SK-N-SH (cell line): Measurements from ENCODE around the gene KCNJ11. TPM values are rescaled to one million over a fixed set of nuclear protein-coding genes. Genes with fewer than 3 reads are reported as not detected.

Experiments
- CTCF ChIA-PET: fragments of 300-600, 350-600 bp; formaldehyde crosslinking; extraction: SDS; loops from one replicate; lab custom pipeline; 2021; lab: Yijun Ruan, JAX
- POLR2A ChIA-PET: fragments of 350-600 bp; sonication (Branson Sonifier 250); formaldehyde crosslinking; extraction: SDS; loops from one replicate; lab custom pipeline; 2020; ENCODE audit warnings: antibody characterized with exemption, inconsistent platforms; lab: Yijun Ruan, JAX
- DNase-seq: peaks from one replicate; pipeline ENCODE4 v3.0.0; 2012
- H2AFZ ChIP-seq: fragments of 200-600 bp; sonication (generic); 2 replicates; pipeline ENCODE4 v1.8.1; 2016; ENCODE audit warnings: antibody characterized with exemption, mild to moderate bottlenecking, low read depth
- H3F3A ChIP-seq: fragments of 200-600 bp; sonication (generic); replicated peaks from 2 replicates; pipeline ENCODE3; 2016; ENCODE audit warnings: antibody characterized with exemption, mild to moderate bottlenecking; ENCODE audit not compliant: insufficient read depth
- H3K27ac ChIP-seq, 2 experiments: fragments of 200-500 bp in 1 of 2; fragments of 200-600 bp in 1 of 2; sonication (Bioruptor generic) in 1 of 2; sonication (generic), shearing (Covaris generic) in 1 of 2; 2 replicates each; pipeline versions ENCODE4 v1.5.1 to v1.6.1; 2014 to 2016; ENCODE audit warnings: low read depth in 2 of 2, inconsistent platforms in 1 of 2, low read length in 1 of 2, mild to moderate bottlenecking in 1 of 2, mixed read lengths in 1 of 2
- H3K27me3 ChIP-seq: fragments of 200-600 bp; sonication (generic), shearing (Covaris generic); 2 replicates; pipeline ENCODE4 v1.6.1; 2016; ENCODE audit warnings: mixed run types; ENCODE audit not compliant: insufficient read depth
- H3K36me3 ChIP-seq, 2 experiments: fragments of 200-500 bp in 1 of 2; fragments of 200-600 bp in 1 of 2; sonication (Bioruptor generic) in 1 of 2; sonication (generic) in 1 of 2; replicated peaks in 1 of 2; 2 replicates each; pipeline versions ENCODE3 to v1.5.1; 2014 to 2016; ENCODE audit warnings: low read length in 1 of 2, mild to moderate bottlenecking in 1 of 2; ENCODE audit not compliant: insufficient read depth in 2 of 2, control insufficient read depth in 1 of 2
- H3K4me1 ChIP-seq, 2 experiments: fragments of 200-500 bp in 1 of 2; fragments of 200-600 bp in 1 of 2; sonication (Bioruptor generic) in 1 of 2; sonication (generic), shearing (Covaris generic) in 1 of 2; 2 replicates each; pipeline versions ENCODE4 v1.5.1 to v1.6.1; 2014 to 2016; ENCODE audit warnings: low read depth in 1 of 2, low read length in 1 of 2, mixed run types in 1 of 2; ENCODE audit not compliant: insufficient read depth in 2 of 2, control insufficient read depth in 1 of 2
- H3K4me2 ChIP-seq: fragments of 200-600 bp; sonication (generic), shearing (Covaris generic); 2 replicates; pipeline ENCODE4 v1.6.1; 2017; ENCODE audit warnings: mixed run types
- H3K4me3 ChIP-seq, 2 experiments: fragments of 200-500 bp in 1 of 2; fragments of 200-600 bp in 1 of 2; sonication (Bioruptor generic) in 1 of 2; sonication (generic), shearing (Covaris generic) in 1 of 2; 2 replicates each; pipeline versions ENCODE4 v1.5.1 to v1.8.1; 2014 to 2016; ENCODE audit warnings: low read depth in 2 of 2, inconsistent platforms in 1 of 2, low read length in 1 of 2, mild to moderate bottlenecking in 1 of 2, mixed read lengths in 1 of 2, moderate library complexity in 1 of 2
- H3K79me2 ChIP-seq: fragments of 200-600 bp; sonication (generic); 2 replicates; pipeline ENCODE4 v1.8.1; 2017; ENCODE audit warnings: mild to moderate bottlenecking; ENCODE audit not compliant: insufficient read depth
- H3K9ac ChIP-seq: fragments of 200-600 bp; sonication (generic); 2 replicates; pipeline ENCODE4 v1.6.1; 2017; ENCODE audit warnings: mixed run types
- H3K9me2 ChIP-seq: fragments of 200-600 bp; sonication (generic); 2 replicates; pipeline ENCODE4 v1.6.1; 2017; ENCODE audit warnings: mixed run types
- H3K9me3 ChIP-seq: fragments of 200-600 bp; sonication (generic); 2 replicates; pipeline ENCODE4 v1.6.1; 2017; ENCODE audit warnings: mixed run types, mild to moderate bottlenecking, moderate library complexity
- H4K20me1 ChIP-seq: fragments of 200-600 bp; sonication (generic); 2 replicates; pipeline ENCODE4 v1.6.1; 2017; ENCODE audit warnings: mild to moderate bottlenecking, mixed run types; ENCODE audit not compliant: insufficient read depth
- ELF1 ChIP-seq: IDR thresholded peaks from 2 replicates; pipeline ENCODE4 v1.4.0; 2012
- EP300 ChIP-seq, 2 experiments: IDR thresholded peaks; 2 replicates each; pipeline versions ENCODE4 v1.4.0 to v1.6.1; 2012; ENCODE audit warnings: borderline replicate concordance in 1 of 2, low read depth in 1 of 2, low read length in 1 of 2
- GABPA ChIP-seq: IDR thresholded peaks from 2 replicates; pipeline ENCODE4 v1.4.0; 2012; ENCODE audit warnings: low read depth, mild to moderate bottlenecking
- MAX ChIP-seq: IDR thresholded peaks from 2 replicates; pipeline ENCODE4 v1.4.0; 2012; ENCODE audit warnings: low read depth
- MXI1 ChIP-seq: IDR thresholded peaks from 2 replicates; pipeline ENCODE4 v1.6.1; 2012; ENCODE audit warnings: mild to moderate bottlenecking, low read depth, low read length, improper control_type of control experiment
- NFIC ChIP-seq: IDR thresholded peaks from 2 replicates; pipeline ENCODE4 v1.4.0; 2012; ENCODE audit warnings: borderline replicate concordance
- RFX5 ChIP-seq: IDR thresholded peaks from 2 replicates; pipeline ENCODE4 v1.6.1; 2012; ENCODE audit warnings: mild to moderate bottlenecking, improper control_type of control experiment, low read length
- SIN3A ChIP-seq: IDR thresholded peaks from 2 replicates; pipeline ENCODE4 v1.6.1; 2012; ENCODE audit warnings: low read depth, mild to moderate bottlenecking, low read length, moderate library complexity, borderline replicate concordance
- SMC3 ChIP-seq: IDR thresholded peaks from 2 replicates; pipeline ENCODE4 v1.6.1; 2012; ENCODE audit warnings: low read depth, low read length, improper control_type of control experiment
- TAF1 ChIP-seq: IDR thresholded peaks from 2 replicates; pipeline ENCODE4 v1.6.1; 2012; ENCODE audit warnings: low read depth, mild to moderate bottlenecking, low read length, moderate library complexity, borderline replicate concordance
- TCF12 ChIP-seq: IDR thresholded peaks from 2 replicates; pipeline ENCODE4 v1.4.0; 2012
- YY1 ChIP-seq: IDR thresholded peaks from 2 replicates; pipeline ENCODE4 v1.4.0; 2012; ENCODE audit warnings: low read depth, mild to moderate bottlenecking
- WGBS: methylation state at CpG from one replicate; pipeline ENCODE4 v1.1.6; 2017; ENCODE audit warnings: low lambda C conversion rate; 5-methylcytosine and 5-hydroxymethylcytosine counted together
- polyA plus RNA-seq, 3 experiments: library from polyadenylated mRNA; depleted of rRNA; stranded (reverse); fragments of >200 nt; gene quantifications; 2 replicates each; pipeline ENCODE4 v1.2.3, GENCODE V29; 2012
- TF ChIP-seq, protein P1 (sequence below): IDR thresholded peaks from 2 replicates; pipeline ENCODE4 v1.4.0; 2012; ENCODE audit warnings: low read depth, borderline replicate concordance
- TF ChIP-seq, protein P2 (sequence below): IDR thresholded peaks from 2 replicates; pipeline ENCODE4 v1.6.1; 2012; ENCODE audit warnings: mild to moderate bottlenecking, low read depth, low read length, moderate library complexity

KCNJ11 gene
- polyA plus RNA-seq, 1 of the 3 experiments (the other 2 are of a cell fraction), result 0.23 TPM

DNA sequence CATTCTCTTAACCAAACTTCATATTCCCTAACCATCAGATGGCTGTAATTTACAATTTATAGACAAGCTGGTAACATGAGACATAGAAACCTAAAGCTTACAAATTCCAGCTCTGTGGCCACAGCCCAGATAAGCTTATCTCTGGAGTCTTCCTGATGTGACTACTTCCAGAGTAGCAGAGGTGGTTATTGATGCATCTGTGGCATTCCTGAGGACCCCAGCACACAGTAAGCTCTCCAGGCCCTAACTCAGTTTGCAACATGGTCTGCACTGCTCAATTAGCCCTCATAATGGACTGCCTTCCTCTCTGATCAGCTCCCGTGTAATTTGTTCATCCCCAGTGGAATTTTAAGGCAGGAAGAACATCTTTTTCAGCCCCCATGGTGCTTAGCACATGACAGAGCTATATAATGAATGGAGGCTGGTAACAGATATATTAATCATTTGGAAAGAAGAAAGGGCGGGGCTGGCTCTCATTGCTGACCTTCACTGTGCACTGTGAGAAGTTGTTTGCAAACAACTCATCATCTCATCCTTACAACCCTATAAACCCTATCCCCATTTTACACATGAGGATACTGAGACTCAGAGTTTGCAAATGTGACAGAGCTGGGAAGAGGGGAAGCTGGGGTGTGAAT lies 30.1 kb upstream of the KCNJ11 start:
- Histone ChIP-seq H3K4me3 (no peak overlapping the region), H2AFZ (no peak overlapping the region), H3K9ac (no peak overlapping the region), H3F3A (no peaks in the 10 kb centered on the region), H3K79me2 (no peaks in the 10 kb centered on the region), H3K36me3 (no peaks in the 10 kb centered on the region), H3K4me1 (peaks cover 0 to 5% of the 10 kb centered on the region in 2 experiments; a peak in 1 of 4 replicates), H3K9me2 (no peaks in the 10 kb centered on the region), H4K20me1 (no peaks in the 10 kb centered on the region), H3K4me2 (no peak overlapping the region), H3K9me3 (no peaks in the 10 kb centered on the region), H3K27ac (no peak overlapping the region), H3K27me3 (peaks cover 10% of the 10 kb centered on the region; the same call in 1 of the 2 replicates)
- ChIA-PET CTCF (interaction anchor here (1.0 to 1.8 kb wide), 5 partner anchors 11 to 110 kb away, joined by 3 to 6 read pairs (median 4); no protein-coding TSS in a partner anchor), POLR2A (no interaction called here)
- no peak for DNase-seq
- WGBS, result 23% methylated on average over 2 of the region's 2 CpGs
- TF ChIP-seq TCF12 (no peak), SIN3A (no peak), SMC3 (no peak), NFIC (no peak), TAF1 (no peak), ELF1 (no peak), RFX5 (no peak), MAX (no peak), YY1 (no peak), MXI1 (no peak), EP300 (IDR thresholded peaks at IDR 0.05; ENCODE audit: borderline replicate concordance in 1 of 2, low read depth in 1 of 2, low read length in 1 of 2) (no peak)
- TF ChIP-seq, protein P1, sequence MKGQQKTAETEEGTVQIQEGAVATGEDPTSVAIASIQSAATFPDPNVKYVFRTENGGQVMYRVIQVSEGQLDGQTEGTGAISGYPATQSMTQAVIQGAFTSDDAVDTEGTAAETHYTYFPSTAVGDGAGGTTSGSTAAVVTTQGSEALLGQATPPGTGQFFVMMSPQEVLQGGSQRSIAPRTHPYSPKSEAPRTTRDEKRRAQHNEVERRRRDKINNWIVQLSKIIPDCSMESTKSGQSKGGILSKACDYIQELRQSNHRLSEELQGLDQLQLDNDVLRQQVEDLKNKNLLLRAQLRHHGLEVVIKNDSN, result no peak

- Histone ChIP-seq H2AFZ (no peak overlapping the region), H3K27me3 (peaks cover 10% of the 10 kb centered on the region; the same call in 1 of the 2 replicates), H3K9me2 (no peaks in the 10 kb centered on the region), H3K27ac (no peak overlapping the region), H4K20me1 (no peaks in the 10 kb centered on the region), H3K9me3 (no peaks in the 10 kb centered on the region), H3K4me2 (no peak overlapping the region), H3K36me3 (no peaks in the 10 kb centered on the region), H3K79me2 (no peaks in the 10 kb centered on the region), H3K4me3 (no peak overlapping the region), H3K9ac (no peak overlapping the region), H3K4me1 (no peaks in the 10 kb centered on the region; a peak in 1 of 4 replicates), H3F3A (no peaks in the 10 kb centered on the region)
- no peak for DNase-seq
- POLR2A ChIA-PET, result no interaction called here
- no peak for TF ChIP-seq GABPA
- TF ChIP-seq, protein P2, sequence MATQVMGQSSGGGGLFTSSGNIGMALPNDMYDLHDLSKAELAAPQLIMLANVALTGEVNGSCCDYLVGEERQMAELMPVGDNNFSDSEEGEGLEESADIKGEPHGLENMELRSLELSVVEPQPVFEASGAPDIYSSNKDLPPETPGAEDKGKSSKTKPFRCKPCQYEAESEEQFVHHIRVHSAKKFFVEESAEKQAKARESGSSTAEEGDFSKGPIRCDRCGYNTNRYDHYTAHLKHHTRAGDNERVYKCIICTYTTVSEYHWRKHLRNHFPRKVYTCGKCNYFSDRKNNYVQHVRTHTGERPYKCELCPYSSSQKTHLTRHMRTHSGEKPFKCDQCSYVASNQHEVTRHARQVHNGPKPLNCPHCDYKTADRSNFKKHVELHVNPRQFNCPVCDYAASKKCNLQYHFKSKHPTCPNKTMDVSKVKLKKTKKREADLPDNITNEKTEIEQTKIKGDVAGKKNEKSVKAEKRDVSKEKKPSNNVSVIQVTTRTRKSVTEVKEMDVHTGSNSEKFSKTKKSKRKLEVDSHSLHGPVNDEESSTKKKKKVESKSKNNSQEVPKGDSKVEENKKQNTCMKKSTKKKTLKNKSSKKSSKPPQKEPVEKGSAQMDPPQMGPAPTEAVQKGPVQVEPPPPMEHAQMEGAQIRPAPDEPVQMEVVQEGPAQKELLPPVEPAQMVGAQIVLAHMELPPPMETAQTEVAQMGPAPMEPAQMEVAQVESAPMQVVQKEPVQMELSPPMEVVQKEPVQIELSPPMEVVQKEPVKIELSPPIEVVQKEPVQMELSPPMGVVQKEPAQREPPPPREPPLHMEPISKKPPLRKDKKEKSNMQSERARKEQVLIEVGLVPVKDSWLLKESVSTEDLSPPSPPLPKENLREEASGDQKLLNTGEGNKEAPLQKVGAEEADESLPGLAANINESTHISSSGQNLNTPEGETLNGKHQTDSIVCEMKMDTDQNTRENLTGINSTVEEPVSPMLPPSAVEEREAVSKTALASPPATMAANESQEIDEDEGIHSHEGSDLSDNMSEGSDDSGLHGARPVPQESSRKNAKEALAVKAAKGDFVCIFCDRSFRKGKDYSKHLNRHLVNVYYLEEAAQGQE, result 0 out of 2 replicates have a peak, but pooled peaks have one; percentile 39
- TF ChIP-seq, all 33 proteins: peak for 1
- WGBS, result 35% methylated on average over 2 of the region's 2 CpGs
- CTCF ChIA-PET, result no interaction called here
Observed at GRCh38 chr11:17416492-17416891, 28.0 kb upstream of the KCNJ11 start.
